T follicular helper cell (primary cell): Measurements from ENCODE around the gene LCNL1.
"Not testable (repeated sequence)": the region's sequence is repeated elsewhere in the genome, so short reads cannot be mapped to it uniquely, and the experiment has no call there.

Experiments
- DNase-seq: peaks from one replicate; pipeline ENCODE4 v3.0.0-alpha.2; 2020; ENCODE audit warnings: low read depth

The LCNL1 gene

GRCh38 chr9:136994888-136995230, 12.1 kb downstream of the LCNL1 start:
- no peak for DNase-seq

DNA sequence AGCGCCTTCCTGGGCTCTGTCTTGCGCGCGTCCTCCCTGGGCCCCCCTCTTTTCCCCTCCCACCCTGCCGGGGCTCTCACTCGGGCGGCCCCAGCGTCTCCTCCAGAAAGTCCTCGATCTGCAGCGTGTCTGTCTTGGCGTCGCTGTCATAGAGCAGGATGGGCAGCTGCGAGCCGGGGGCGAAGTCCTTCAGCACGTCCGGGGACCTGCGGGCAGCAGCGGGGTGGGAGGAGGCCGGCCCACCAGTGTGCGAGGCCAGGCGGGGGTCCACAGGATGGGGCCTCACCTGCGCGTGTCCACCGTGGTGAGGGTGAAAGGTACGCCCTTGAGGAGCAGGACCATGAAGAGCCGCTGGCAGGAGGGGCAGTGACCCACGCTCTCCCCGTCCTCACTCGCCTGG, 12.6 kb downstream of the LCNL1 start:
- DNase-seq = no peak

- DNase-seq = no peak
Observed at GRCh38 chr9:136995772-136996311, 13.0 kb downstream of the LCNL1 start.

- no peak for DNase-seq
Observed at GRCh38 chr9:136996361-136997292, 13.8 kb downstream of the LCNL1 start, which contains the start of gene CLIC3. TSS of gene CLIC3 (minus strand) at chr9:136996568. CDS start at chr9:136996543, 25 bp downstream.

DNA sequence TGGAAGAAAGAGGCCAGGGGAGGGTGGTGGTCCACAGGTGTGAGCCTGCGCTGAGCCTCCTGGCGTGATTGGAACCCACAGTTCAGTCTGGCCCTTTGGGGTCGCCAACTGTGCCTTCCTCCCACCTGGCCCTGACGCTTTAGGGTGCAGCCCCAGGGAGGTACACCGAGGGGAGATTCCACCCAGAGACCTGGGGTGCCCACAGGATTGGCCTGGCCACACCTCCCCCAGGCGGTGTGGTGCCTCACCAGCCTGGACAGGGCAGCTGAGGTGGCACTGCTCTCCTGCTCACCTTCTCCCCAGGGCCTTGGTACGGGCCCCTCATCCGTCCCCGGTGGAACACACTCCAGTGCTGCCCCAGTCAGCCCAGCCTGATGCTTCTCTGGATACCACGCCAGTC, 14.6 kb downstream of the LCNL1 start:
- no peak for DNase-seq

GRCh38 chr9:136997830-136998234, 15.0 kb downstream of the LCNL1 start:
- DNase-seq = no peak

DNA sequence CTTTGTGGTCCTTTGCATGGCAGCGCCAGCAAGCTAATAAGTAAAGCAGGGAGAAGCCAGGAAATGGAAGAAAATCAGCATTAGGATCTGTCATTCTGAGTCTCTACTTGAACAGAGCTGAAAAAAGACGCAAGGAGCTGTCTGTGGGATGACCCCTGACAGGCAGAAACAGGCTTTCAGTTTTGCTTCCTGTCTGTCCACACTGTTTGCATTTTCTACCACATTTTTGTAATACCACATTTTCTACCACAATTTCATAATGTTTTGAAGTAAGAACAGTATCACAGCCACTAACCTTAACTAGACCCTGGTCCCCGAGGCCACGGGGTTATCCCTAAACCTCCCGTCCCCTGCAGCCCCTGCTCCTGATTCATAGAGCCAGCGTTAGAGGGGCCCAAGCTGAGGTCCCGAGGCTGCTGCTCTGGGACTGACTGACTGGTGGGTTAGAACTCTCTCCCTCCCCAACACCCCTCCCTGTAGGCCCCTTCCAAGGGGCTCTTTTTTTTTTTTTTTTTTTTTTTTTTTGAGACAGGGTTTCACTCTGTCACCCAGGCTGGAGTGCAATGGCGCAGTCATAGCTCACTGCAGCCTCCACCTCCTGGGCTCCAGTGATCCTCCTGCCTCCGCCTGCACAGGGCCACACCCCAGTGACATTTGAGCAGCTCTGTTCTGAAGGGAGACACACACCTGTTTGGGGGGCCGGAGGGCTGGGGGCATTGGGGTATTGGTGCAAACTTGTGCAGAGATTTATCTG, 17.6 kb downstream of the LCNL1 start:
- DNase-seq = no peak

DNA sequence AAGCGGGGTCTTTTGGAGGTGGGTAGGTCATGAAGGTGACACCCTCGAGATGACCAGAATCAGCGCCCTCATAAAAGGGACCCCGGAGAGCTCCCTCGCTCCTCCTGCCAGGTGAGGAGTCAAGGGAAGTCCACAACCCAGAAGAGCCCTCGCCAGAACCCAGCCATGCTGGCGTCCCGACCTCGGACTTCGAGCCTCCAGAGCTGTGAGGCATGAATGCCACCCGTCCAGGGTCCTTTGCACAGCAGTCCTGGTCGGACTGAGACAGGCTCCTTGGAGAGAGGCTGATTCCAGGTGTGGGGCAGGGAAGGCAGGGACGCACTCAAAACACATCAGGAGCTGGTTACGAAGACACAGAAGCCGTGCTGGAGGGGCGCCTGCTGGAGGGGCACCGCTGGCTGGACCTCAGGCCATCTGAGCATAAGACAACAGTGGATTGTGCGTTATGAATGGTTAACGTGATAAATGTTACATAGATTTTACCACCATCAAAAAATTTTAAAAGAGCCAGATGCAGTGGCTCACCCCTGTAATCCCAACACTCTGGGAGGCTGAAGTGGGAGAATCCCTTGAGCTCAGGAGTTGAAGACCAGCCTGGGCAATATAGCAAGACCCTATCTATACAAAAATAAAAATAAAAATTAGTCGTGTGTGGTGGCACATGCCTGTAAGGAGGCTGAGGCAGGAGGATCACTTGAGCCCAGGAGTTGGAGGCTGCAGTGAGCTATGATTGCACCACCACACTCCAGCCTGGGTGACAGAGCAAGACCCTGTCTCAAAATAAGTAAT, 19.3 kb downstream of the LCNL1 start:
- no peak for DNase-seq

- no peak for DNase-seq
Observed at GRCh38 chr9:137002646-137003041, 19.9 kb downstream of the LCNL1 start.

GRCh38 chr9:137004285-137004684, 21.5 kb downstream of the LCNL1 start:
- DNase-seq = not testable (repeated sequence)

DNA sequence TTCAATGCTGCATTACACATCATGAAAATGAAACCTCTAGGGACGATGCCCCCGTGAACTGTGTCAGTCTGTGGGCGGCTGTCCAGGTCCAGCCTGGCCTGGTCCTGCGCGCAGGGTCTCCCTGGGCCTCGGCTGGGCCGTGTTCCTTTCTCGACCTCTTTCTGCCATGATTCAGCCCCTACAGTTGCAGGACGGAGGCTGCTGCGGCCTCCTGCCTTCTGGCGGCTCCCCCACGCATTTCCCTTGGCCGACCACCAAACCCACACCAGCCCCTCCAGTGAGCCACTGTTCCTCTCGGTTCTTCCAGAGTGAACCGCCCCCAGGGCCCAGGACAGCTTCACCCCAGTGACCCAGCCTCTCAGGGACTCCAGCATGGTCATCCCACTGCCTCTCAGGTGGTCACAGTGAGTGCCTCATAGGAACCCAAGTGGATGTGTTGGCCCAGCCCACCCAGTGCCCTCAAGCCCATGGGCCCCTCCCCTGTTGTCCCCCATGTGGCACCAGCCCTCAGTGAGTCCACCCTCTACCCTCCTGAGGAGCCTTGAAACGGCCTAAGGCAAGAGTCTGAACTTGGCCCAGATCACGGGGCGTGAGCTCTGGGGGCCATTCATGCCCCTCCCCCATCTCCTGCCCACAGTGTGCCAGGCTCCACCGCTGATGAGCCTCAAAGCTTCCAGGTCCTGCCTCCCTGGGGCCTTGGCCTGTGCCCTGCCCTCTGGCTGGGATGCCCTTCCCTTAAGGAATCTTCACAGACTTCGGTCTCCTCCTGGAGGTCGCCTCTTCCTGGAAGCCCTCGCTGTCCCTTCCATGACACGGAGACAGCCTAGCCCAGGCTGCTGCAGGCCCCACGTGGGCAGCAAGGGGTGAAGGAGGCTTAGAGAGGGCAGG, 23.6 kb downstream of the LCNL1 start:
- DNase-seq = no peak

DNA sequence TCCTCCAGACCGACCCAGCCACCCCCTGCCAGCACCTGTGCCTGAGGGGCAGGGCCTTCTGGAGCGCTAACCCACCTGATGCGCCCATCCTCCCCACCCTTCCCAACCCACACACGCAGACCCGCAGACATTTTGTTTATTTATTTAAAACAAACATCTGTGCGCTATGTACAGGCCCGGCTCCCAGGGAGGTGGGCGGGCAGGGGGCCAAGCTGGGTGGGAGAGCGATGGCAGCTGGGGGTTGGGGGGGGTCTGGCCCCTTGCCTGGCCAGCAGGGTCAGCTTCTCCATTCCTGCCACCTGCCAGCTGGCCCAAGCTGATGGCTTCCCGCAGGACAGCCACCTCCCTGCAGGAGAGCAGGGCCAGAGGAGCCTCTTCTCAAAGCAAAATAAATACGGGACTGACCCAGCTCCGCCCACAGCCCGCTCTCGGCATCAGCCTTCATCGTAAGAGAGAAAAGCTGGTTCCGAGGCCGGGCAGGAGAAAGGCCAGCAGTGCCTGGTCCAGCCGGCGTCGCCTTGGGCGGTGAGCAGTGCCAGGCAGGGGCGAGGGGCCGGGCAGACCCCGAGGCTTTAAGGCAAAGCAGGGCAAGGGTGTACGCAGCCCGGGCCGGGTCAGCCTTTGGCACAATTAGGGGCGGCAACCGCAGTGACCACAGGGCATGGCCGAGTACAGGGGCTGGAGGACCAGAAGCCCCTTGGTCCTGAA, 24.5 kb downstream of the LCNL1 start:
- DNase-seq = no peak

DNA sequence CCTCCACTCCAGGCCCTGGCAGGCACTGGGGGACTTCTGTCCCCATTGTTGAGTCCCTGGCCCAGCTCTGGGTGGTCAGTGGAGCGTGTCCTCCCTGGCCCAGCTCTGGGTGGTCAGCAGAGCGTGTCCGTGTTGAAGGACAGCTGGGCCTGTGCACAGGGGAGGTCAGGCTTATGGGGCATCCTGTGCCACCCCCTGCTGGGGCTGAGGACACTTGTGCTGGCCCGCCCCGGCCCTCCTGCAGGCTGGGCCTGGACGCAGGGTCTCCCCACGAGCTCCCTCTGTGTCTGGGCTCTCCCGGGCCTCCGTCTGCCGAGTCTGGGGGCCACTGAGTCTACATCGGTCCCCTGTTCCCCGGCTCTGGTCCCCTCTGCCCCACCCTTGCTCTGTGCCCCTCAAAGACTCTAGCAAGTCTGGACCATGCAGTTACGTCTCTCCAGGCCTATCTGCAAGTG, 25.1 kb downstream of the LCNL1 start:
- DNase-seq = no peak

DNA sequence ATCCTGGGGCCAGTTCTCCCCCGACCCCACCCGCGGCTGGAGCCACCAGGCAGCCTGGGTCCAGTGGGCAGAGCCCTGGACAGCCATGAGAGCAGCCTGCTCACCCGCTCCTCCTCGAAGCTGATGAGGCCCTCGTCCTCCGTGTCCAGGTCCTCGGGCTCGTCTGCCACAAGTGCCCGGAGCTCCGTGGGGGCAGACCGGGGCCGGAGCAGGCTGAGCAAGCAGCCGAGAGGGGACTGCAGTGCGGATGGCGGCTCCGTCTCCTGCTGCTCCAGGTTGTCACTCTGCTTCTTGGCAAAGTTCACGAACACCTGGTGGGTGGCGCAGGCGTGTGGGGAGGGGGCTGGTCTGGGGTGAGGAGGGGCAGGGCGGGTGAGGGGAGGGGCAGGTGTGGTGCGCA, 25.5 kb downstream of the LCNL1 start:
- DNase-seq = no peak

DNA sequence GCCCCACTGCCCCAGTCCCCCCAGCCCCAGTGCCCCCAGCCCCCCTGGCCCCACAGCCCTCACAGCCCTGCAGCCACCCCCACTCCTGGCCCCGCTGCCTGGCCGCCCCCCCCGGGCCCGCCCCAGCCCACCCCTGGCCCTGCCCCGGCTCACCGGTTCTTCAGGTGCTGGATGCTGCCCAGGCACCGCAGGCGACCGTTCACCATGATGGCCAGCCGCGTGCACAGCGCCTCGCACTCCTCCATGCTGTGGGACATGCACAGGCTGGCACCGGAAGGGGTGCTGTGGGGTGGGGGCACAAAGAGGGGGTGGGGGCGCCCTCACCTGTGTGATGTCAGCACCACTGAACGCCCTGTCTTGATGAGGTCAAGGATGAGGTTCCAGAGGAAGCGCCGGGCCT, 26.4 kb downstream of the LCNL1 start:
- DNase-seq = no peak

DNA sequence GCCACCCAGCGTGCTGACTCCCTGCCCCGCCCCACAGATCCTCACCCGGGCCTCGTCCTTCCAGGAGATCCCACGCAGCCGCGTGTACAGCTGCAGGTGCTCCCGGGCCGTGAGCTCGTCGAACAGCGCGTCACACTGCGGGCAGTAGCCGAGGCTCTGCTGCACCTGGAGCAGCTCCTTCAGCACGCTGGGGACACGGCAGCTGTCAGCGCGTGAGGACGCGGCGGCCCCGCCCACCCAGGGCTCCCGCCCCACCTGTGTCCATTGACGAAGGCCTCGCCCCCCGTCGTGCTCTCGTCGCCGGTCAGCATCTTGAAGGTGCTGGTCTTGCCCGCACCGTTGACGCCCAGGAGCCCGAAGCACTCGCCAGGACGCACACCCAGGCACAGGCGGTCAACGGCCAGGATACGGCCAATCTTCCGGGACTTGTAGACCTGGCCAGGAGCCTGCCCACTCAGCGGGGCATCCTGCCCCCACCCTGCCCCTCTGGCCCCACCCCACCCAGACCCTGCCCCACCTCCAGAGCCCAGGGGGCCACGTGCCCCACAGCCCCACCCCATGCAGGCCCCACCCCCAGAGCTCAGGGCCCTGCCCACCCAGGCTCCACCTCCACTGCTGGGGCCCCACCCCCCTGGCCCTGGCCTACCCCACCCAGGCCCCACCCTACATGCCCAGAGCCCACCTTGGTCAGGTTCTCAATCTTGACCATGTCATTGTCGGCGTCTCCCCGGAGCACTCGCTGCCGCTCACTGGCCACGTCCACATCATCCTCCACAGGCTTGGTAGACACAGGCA, 27.3 kb downstream of the LCNL1 start:
- DNase-seq = no peak

DNA sequence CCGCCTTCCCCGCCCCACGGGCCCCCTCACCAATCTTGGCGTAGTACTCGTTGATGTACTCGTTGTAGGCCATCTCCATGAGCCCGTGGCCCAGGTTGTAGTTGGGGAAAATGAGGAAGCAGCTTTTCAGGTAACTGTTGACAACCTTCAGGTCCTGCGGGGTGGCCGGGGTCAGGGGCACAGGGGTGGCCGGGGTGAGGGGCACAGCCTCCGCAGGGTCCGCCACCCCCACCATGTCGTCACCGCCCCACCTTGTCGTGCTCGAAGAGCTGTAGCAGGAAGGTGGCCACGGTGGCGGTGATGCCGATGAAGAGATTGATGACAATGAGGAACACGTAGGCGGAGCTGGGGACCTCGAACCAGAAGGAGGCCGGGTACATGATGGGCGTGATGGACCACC, 28.4 kb downstream of the LCNL1 start:
- DNase-seq = no peak

- no peak for DNase-seq
Observed at GRCh38 chr9:137011907-137012675, 29.3 kb downstream of the LCNL1 start.
